Renal pelvis (tissue), 4 donors: ENCODE data around the gene MICOS13. TPM values are rescaled to one million over a fixed set of nuclear protein-coding genes. Genes with fewer than 3 reads are reported as not detected.

Experiments
- DNase-seq: peaks from one replicate; pipeline ENCODE4 v3.0.0-alpha.2; 2013
- polyA plus RNA-seq, 3 donors: library from polyadenylated mRNA; unstranded; fragments of 120-200 nt; gene quantifications; one replicate each; pipeline ENCODE4 v1.2.1, GENCODE V29; 2013; ENCODE audit not compliant: insufficient read length in 3 of 3

MICOS13 gene
- polyA plus RNA-seq, 3 donors: 46.3 to 58.5 (median 52.8) TPM

DNA sequence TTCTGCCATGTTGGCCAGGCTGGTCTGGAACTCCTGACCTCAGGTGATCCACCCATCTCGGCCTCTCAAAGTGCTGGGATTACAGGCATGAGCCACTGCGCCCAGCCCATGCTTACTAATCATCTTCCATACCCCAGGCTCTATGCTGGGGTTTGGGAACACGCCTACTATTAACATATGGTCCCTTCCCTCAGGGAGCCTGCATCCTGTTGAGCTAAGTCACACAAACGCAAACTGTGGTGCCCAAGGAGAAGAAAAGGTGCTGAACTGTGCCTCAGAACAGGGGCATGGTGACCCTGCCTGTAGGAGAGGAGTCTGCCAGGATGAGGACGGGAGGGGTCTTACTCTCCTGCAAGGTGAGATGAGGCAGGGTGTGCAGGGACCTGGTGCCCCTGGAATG is 5.6 kb downstream of the MICOS13 start:
- DNase-seq: no peak

DNA sequence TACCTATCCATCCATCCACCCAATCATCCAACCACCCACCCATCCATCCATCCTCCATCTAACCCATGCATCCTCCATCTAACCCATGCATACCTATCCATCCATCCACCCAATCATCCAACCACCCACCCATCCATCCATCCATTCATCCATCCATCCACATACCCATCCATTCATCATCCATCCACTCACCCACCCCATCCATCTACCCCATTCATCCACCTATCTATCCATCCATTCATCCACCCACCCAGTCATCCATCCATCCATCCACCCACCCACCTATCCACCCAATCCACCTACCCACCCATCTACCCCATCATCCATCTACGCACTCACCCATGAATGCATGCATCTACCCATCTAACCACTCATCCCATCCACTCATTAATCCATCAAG is 6.6 kb downstream of the MICOS13 start:
- DNase-seq: no peak

DNA sequence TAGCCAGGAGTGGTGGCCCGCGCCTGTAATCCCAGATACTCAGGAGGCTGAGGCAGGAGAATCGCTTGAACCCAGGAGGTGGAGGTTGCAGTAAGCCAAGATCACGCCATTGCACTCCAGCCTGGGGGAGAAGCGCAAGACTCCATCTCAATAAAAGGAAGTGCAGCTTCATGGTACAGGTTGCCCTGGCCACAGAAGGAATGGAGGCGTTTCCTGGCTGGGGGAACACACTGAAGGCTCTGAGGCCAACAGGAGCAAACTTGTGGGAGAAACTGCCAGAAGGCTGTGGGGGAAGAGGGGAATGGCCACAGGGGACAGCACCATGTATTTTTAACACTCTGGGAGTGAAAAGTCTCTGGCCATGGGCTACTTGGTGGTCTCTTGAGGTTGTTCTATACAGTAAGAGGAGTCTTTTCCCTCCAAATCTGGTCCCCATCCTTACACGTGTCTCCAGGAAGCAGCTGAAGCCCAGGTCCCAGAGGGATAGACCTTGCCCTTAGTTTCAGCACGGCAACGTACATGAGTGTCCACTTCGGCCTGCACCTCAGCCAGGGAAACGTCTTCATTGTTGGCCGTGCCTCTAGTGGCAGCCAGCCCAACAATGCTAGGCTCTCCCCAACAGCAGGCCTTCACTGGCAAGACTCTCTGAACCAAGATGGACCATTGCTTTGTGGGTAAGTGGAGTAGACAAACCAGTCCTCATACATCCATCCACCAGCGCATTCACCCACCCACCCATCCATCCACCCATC is 7.4 kb downstream of the MICOS13 start:
- DNase-seq: no peak

DNA sequence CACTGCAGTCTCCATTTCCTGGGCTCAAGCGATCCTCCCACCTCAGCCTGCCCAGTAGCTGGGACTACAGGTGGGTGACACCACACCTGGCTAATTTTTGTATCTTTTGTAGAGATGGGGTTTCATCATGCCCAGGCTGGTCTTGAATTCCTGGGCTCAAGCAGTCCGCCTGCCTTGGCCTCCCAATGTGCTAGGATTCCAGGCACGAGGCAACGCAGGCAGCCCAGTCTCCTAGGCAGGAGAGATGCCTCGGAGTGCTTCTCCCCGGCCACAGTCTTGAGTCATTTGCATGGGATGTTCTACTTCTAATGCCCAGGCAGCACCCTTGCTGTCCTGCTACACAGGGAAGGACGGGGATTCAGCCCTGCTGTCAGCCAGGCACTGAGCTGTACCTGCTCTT is 8.7 kb downstream of the MICOS13 start:
- no peak for DNase-seq

DNA sequence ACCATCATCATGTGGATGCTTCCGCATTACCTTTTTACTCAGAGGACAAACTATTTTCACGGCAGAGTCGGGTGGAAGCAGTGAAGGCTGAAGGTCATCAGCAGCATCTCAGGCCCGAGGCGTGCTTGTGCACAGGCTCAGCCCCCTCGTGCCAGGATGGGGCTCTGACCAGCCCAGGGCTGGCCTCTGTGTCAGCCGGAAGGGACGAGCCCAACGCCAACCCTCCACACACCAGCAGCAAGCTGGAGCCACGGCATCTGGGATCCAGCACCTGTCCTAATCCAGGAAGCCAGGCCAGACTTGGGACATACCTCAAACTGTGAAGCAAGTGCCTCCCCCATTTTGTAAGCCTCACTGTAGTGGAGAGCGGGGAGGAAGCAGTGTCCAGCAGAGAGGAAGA is 11.1 kb downstream of the MICOS13 start:
- no peak for DNase-seq

DNA sequence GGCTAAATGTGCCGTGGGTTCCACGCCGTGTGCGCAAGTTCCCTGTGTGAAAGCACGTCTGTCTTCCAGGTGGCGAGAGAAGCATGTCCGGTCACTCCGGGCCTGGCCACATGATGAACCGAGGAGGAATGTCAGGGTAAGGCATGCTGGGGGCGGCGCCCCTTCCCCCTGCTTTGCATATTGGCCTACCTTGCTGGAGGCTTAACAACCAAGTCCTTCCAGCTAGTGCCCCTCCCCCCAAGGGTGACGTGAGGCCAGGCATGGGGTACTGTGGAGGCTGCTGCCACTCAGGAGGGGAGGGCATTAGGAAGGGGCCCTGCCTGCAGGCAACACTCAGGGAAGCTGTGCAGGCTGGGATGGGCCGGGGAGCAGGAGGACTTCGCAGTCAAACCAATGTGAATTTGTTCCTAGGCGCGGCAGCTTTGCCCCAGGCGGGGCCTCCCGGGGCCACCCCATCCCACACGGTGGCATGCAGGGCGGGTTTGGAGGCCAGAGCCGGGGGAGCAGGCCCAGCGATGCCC is 12.5 kb downstream of the MICOS13 start:
- DNase-seq: no peak

DNA sequence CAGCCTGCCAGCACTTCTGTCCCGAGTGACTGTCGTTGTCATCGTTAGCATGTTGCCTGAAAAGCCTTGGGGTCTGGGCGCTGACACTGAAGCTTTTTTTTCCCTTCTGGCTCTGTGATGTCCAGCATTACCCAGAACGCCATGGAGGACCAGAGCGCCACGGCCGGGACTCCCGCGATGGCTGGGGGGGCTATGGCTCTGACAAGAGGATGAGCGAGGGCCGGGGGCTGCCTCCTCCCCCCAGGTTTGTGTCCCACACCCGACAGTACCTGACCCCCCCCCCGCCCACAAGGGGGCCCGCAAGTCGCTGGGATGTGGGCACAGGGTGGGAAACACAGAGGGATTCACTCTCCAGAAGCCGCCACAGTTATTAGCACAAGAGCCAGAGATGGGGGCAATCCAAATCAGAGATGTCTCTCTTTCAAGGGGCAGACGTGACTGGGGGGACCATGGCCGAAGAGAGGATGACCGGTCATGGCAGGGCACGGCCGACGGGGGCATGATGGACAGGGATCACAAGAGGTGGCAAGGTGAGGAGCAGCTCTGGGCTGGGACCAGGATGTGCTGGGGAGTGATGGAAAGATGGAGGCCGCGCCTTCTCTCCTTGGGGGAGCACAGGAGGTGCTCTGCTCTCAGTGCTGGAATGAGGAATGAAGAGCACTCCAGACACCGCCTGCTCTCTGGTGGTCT is 13.2 kb downstream of the MICOS13 start:
- DNase-seq: no peak

DNA sequence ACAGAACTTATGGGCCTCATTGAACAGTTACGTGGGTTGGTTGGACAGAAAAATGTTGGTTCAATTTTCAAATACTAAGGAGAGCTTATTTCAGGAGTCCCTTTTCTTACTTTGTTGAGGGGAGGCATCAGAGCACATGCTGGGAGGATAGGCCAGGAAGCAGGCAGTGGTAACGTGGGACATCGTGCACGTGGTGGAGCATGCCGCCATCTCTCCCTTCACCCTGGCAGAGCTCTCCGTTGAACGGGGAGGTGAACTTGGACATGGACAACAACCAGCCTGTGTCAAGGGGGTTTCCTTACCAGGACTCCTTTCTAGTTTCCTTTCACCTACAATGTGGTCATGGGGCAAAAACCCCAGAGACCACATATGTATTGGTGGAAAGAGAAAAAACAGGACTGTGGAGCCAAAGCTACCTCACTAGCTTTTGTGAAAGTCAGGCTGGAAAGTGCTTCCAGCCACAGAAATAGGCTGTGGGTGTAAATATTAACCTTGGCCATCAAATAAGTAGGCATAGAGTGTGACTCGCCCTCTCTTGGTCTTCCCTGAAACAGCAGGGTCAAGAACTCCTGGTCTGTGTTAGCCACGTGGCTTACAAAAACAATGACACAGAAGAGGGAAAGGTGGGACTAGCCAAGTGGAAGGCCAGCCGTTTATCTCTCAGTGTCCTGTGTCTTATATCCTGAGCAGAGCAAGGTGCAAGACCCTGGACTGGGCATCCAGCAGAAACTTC is 14.4 kb downstream of the MICOS13 start:
- no peak for DNase-seq

DNA sequence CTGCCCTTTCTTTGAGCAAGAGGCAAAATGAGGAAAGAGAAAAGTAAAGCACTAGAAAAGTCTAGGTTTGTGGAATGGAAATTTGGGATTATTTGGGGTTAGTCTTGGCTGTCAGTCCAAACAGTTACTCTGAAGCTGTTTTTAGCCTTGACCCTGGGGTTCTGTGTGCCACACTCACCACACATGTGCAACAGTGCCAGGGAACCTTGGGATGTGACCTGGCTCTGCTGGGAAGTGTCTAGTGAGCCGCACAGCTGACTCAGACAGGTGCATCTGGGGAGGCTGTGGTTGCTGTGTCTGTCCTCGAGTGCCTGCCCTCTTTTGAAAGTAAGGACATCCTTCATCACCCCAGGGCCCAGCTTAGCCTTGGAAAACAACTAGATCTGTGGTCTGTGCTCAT is 15.8 kb downstream of the MICOS13 start:
- no peak for DNase-seq

DNA sequence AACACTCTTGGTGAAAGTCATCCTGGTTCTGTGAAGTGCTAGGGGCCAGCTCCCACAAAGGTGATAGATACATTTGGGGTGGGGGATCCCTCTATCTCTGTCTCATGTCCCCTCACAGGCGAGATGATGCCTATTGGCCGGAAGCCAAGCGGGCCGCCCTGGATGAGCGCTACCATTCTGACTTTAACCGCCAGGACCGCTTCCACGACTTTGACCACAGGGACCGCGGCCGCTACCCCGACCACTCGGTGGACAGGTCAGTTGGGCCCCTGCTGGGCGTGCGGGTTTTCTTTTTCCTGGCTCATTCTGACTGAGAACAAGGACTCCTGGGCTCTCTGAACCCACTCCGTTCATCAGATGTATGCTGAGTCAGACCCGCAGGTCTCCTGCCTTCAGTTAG is 16.4 kb downstream of the MICOS13 start:
- DNase-seq: no peak

DNA sequence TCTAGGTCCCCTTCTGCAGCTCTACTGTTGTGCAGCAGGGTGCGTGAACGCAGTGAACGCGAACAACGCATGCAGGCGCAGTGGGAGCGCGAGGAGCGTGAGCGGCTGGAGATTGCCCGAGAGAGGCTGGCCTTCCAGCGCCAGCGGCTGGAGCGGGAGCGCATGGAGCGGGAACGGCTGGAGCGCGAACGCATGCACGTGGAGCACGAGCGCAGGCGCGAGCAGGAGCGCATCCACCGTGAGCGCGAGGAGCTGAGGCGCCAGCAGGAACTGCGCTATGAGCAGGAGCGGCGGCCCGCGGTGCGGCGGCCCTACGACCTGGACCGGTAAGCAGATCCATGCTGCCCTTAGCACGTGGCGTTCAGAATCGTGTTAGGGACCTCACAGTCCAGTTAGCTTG is 18.8 kb downstream of the MICOS13 start:
- no peak for DNase-seq

DNA sequence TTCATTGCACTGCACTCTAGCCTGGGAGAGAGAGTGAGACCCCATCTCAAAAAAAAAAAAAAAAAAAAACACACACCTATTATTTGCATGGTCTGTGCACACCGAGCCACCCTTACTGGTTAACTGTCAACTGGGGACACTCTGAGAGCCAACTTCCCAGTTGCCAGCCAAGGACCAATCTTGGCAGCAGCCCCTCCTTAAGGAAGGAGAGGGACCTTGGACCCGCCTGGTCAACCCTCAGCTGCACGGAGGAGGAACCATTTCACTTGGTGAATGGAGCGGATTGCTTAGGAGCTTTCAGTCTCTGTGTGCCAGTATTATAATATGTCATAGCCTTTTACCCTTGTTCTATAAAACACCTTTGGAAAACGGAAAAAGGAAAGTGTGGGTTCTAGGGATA is 24.9 kb downstream of the MICOS13 start:
- DNase-seq: no peak

DNA sequence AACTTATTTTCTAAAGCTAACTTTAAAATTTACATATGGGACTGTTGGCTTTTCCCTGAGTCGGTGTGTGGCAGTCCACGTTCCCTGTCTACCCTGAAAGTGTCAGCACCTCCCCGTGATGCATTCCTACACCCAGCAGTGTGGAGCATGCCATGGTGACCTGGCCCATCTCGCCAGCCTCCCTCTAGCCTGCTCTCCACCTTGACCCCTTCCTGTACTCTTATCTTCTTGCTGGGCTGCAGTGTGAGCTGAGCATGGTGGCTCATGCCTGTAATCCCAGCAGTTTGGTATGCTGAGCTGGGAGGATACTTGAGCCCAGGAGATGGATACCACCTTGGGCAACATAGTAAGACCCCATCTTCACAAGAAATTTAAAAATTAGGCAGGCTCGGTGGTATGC is 25.4 kb downstream of the MICOS13 start:
- no peak for DNase-seq

DNA sequence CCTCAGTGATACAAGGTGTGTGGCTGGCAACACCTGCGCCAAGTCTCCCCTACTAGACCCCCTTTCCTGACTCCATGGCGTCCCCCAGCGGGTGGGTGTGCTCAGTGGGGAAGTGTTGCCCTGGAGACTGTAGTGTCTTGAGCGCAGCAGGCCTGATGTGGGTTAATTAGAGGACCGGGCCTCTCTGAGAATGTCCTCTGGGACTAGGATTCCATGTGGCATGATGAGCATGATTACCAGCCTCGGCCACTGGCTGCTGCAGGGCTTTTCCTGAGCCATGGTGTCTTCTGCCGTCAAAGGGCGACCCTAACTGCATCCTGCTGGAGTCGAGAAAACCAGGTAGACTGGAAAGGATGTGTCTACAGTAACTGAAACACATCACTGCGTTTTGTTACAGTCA is 28.1 kb downstream of the MICOS13 start:
- no peak for DNase-seq

DNA sequence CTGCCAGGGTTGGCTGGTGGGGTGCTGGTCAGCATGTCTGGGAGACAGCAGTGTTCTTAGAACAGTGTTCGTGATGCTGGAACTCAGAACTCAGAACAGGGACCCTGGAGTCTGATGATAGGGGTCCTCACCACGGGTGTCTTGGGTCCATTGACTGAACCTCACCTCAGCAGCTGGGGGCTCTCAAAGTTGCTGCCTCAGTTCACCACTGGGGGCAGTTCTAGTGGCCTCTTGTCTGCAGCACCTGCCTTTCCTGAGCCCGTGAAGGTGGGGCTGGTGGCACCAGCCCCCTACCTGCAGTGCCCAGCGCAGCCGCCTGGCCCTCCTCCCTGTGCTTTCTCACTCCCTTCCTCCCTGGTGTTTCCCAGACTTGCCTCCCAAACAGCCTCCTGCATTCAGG is 29.0 kb downstream of the MICOS13 start:
- no peak for DNase-seq

DNA sequence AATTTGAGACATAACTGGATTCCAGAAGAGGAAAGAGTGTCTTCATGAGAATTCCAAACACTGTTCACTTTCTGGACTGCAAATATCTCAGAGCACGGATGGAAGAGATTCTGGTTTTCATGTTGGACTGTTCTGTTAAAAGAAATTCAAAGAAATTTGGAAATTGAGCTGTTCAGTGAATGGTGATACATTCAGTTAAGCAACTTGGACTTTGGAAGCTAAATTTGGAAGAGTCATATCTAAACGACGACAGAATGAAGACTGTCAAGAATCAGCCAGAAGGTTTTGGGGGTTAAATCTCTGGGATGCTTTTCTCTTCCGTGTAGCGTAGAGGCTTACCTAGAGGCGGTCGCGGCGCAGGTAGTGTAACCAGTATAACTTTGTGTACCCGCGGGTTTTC is 31.9 kb downstream of the MICOS13 start:
- no peak for DNase-seq

DNA sequence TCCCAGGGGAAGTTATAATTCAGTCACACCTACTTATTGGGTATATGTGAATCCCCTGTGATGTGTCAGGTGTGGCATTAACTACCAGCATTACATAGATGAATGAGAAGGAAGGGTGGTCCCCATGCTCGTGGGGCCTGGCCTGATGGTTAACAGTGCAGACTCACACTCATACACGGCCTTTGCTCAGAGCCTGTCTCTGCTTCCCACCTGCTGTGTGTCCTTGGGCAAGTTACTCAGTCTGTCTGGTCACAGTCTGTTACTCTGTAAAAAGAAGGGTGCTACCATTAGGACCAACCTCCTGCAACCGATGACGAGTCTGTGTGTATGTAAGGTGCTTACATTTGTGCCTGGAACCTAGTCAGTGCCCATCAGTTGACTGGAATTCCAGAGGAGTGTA is 33.6 kb downstream of the MICOS13 start:
- no peak for DNase-seq

DNA sequence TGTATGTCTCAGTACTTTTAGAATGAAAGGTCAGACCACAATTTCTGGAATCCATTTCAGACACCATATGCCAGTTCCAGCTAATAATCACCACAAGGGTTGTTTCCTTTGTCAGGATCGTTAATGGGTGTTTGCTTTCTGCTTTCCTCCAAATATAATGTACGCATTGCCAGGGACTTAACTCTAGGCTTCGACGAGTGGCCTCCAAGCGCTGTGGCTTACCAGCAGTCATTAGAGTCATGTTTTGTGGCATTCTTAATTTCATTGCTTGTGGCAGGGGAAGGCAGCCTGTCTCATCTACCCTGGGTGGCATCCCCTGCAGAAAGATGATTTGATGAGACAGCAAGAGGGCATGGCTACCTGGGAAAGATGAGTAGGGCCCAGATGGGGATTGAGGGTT is 34.9 kb downstream of the MICOS13 start:
- no peak for DNase-seq

DNA sequence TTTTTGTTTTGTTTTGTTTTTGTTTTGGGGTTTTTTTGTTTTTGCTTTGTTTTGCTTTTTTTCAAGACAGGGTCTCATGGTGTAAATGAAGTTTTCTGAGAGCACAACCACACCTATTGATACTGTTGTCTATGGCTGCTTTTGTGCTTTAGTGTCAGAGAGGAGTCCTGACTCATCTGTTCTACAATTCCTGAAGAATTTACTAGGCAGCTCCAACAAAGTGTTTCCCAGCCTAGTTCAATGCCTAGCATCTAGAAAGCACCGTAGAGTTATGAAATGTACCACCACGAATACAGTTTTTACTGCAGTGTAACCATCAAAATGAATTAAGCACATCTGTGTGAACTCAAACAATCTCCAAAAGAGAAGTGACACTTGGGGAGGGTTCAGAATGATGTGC is 36.3 kb downstream of the MICOS13 start:
- DNase-seq: no peak

DNA sequence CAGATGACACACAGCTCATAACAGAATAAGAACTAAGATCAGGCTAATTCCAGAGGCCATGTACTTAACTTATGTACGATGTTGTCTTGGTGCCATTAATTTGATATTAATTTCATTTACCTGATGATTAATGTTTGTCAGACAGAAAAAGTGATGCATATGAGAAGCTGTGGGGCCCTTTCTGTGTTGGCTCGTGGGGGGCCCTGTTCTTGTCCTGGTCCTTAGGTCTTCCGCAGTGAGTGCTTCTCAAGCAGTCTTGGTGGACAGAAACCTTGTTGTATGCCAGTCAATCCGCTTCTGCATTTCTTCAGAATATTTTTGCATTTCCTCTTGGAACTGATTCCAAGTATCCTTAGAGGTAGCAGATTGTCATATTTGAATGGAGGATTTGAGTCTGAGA is 37.3 kb downstream of the MICOS13 start:
- no peak for DNase-seq

DNA sequence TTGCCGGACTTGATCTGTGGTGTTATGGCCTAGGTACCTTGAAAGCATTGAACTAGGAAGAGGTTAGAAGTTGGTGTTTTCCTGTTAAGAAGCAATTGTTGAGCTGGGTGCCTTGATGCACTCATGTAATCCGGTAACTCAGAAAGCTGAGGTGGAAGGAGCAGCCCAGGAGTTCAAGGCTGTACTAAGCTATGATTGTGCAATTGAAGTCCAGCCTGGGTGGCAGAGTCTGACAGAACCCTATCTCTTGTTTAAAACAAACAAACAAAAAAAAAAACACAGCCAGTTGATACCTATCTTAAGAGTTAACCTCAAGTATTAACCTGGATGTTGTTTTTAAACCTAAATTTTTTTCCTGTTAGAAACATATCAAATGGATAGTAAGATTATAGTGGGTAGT is 38.1 kb downstream of the MICOS13 start:
- no peak for DNase-seq

DNA sequence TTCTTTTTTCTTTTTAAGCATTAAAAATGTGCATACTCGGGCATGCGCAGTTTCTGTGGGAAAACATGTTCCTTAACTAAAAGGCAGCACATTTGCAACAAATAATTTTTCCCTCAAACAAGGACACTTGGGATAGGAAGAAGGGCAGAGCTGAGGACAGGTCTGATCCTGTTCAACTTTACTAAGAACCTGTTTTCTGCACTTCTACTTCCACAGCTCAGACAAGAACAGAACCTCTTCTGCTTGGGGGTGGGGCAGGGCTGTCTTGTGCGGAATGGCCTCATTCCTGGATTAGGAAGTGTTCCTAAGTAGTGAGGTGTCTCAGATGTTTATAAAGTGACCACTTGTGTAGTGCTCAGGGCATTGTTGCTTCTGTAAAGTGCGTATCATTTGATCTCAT is 39.1 kb downstream of the MICOS13 start:
- DNase-seq: no peak

DNA sequence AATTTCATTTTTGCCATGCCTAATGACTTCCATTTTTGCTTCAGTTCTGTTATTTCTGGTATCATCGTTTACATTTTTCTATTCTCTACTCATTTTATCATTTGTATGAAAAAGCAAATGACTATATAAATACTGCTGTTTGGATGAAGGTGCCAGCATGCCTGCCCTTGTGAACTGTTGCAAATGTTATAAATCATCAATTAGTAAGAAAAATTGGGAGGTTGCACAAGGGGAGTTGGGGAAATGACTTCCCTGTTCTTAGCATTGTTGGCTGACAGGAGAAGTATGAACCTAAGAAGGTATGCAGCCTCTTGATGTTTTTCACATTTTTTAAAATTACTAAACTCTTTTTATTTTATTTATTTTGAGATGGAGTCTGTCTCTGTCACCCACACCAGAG is 42.3 kb downstream of the MICOS13 start:
- DNase-seq: no peak
